H9 (cell line): Measurements from ENCODE around the gene KCNJ1. TPM values are rescaled to one million over a fixed set of nuclear protein-coding genes. Genes with fewer than 3 reads are reported as not detected.
A peak's percentile ranks its signal among the peaks of the same experiment; 100 is the strongest.

Experiments used
- DNase-seq: peaks from one replicate; pipeline ENCODE4 v3.0.0-alpha.2; 2017
- H2AFZ ChIP-seq: one replicate; pipeline ENCODE4 v1.6.1; 2013; ENCODE audit warnings: mild to moderate bottlenecking, low read length, control low read depth, moderate library complexity
- H2AK5ac ChIP-seq: 2 replicates; pipeline ENCODE4 v1.6.1; 2013; ENCODE audit warnings: low read length, control low read depth, mixed read lengths; ENCODE audit not compliant: insufficient read length
- H2BK120ac ChIP-seq: one replicate; pipeline ENCODE4 v1.6.1; 2013; ENCODE audit warnings: low read depth, mild to moderate bottlenecking, low read length, control low read depth, inconsistent platforms; ENCODE audit not compliant: poor library complexity, severe bottlenecking
- H2BK12ac ChIP-seq: 2 replicates; pipeline ENCODE4 v1.6.1; 2013; ENCODE audit warnings: low read length, control low read depth, mixed read lengths, low read depth; ENCODE audit not compliant: insufficient read length
- H2BK15ac ChIP-seq: 2 replicates; pipeline ENCODE4 v1.6.1; 2013; ENCODE audit warnings: low read depth, low read length, control low read depth
- H2BK20ac ChIP-seq: one replicate; pipeline ENCODE4 v1.6.1; 2013; ENCODE audit warnings: low read depth, mild to moderate bottlenecking, low read length, control low read depth, inconsistent platforms; ENCODE audit not compliant: poor library complexity, severe bottlenecking
- H2BK5ac ChIP-seq: 2 replicates; pipeline ENCODE4 v1.6.1; 2013; ENCODE audit warnings: low read length, control low read depth, mixed read lengths; ENCODE audit not compliant: insufficient read length
- H3K14ac ChIP-seq: 2 replicates; pipeline ENCODE4 v1.6.1; 2013; ENCODE audit warnings: low read length, control low read depth; ENCODE audit not compliant: insufficient read depth
- H3K18ac ChIP-seq: 2 replicates; pipeline ENCODE4 v1.6.1; 2013; ENCODE audit warnings: low read depth, mild to moderate bottlenecking, mixed read lengths, low read length, control low read depth; ENCODE audit not compliant: insufficient read length
- H3K23ac ChIP-seq: 2 replicates; pipeline ENCODE4 v1.6.1; 2013; ENCODE audit warnings: low read length, control low read depth, mixed read lengths, low read depth; ENCODE audit not compliant: insufficient read length
- H3K23me2 ChIP-seq: 2 replicates; pipeline ENCODE4 v1.6.1; 2013; ENCODE audit warnings: low read depth, mild to moderate bottlenecking, mixed read lengths, low read length, control low read depth; ENCODE audit not compliant: insufficient read length, poor library complexity, severe bottlenecking
- H3K27ac ChIP-seq: 2 replicates; pipeline ENCODE4 v1.5.1; 2013; ENCODE audit warnings: low read length, control low read depth, mixed read lengths, low read depth; ENCODE audit not compliant: insufficient read length
- H3K27me3 ChIP-seq: 2 replicates; pipeline ENCODE4 v1.6.1; 2013; ENCODE audit warnings: low read length, control low read depth, inconsistent platforms; ENCODE audit not compliant: insufficient read depth
- H3K4ac ChIP-seq: 2 replicates; pipeline ENCODE4 v1.6.1; 2013; ENCODE audit warnings: low read depth, mild to moderate bottlenecking, control low read depth, inconsistent platforms, low read length, moderate library complexity
- H3K4me1 ChIP-seq: 2 replicates; pipeline ENCODE4 v1.6.1; 2013; ENCODE audit warnings: low read length, control low read depth, inconsistent platforms; ENCODE audit not compliant: insufficient read depth
- H3K4me2 ChIP-seq: 2 replicates; pipeline ENCODE4 v1.6.1; 2013; ENCODE audit warnings: low read length, control low read depth, mixed read lengths; ENCODE audit not compliant: insufficient read length, insufficient read depth
- H3K56ac ChIP-seq: 2 replicates; pipeline ENCODE4 v1.6.1; 2013; ENCODE audit warnings: low read depth, mild to moderate bottlenecking, mixed read lengths, low read length, control low read depth; ENCODE audit not compliant: insufficient read length
- H3K79me1 ChIP-seq: 2 replicates; pipeline ENCODE4 v1.6.1; 2013; ENCODE audit warnings: low read depth, mild to moderate bottlenecking, moderate library complexity, low read length, control low read depth, inconsistent platforms; ENCODE audit not compliant: insufficient read depth, poor library complexity, severe bottlenecking
- H3K79me2 ChIP-seq: 2 replicates; pipeline ENCODE4 v1.6.1; 2013; ENCODE audit warnings: low read length, control low read depth, inconsistent platforms; ENCODE audit not compliant: insufficient read depth
- H3K9ac ChIP-seq: 2 replicates; pipeline ENCODE4 v1.6.1; 2013; ENCODE audit warnings: low read length, control low read depth, mixed read lengths; ENCODE audit not compliant: insufficient read length; ENCODE audit errors: extremely low read depth
- H3K9me3 ChIP-seq: one replicate; pipeline ENCODE4 v1.6.1; 2013; ENCODE audit warnings: low read depth, low read length, inconsistent platforms; ENCODE audit not compliant: control insufficient read depth
- H3T11ph ChIP-seq: one replicate; pipeline ENCODE4 v1.6.1; 2013; ENCODE audit warnings: mild to moderate bottlenecking, low read length, control low read depth, inconsistent platforms
- H4K20me1 ChIP-seq: one replicate; pipeline ENCODE4 v1.6.1; 2013; ENCODE audit not compliant: control insufficient read depth, insufficient read length, insufficient read depth
- H4K5ac ChIP-seq: 2 replicates; pipeline ENCODE4 v1.6.1; 2013; ENCODE audit warnings: low read depth, mild to moderate bottlenecking, mixed read lengths, low read length, control low read depth; ENCODE audit not compliant: insufficient read length
- H4K8ac ChIP-seq: replicated peaks from 2 replicates; pipeline ENCODE4 v1.6.1; 2013; ENCODE audit warnings: low read length, control low read depth, mixed read lengths, low read depth; ENCODE audit not compliant: insufficient read length
- H4K91ac ChIP-seq: 2 replicates; pipeline ENCODE4 v1.6.1; 2013; ENCODE audit warnings: low read depth, mild to moderate bottlenecking, moderate library complexity, mixed read lengths, low read length, control low read depth; ENCODE audit not compliant: insufficient read length
- H3K27ac Mint-ChIP-seq, 3 experiments: 2 replicates in 2 of 3; 3 replicates in 1 of 3; pipeline ENCODE4 v1.8.0; 2020 to 2021; ENCODE audit warnings: mixed read lengths in 3 of 3, mild to moderate bottlenecking in 1 of 3, moderate library complexity in 1 of 3
- H3K27me3 Mint-ChIP-seq: 2 replicates; pipeline ENCODE4 v1.8.0; 2021; ENCODE audit warnings: low read depth, mild to moderate bottlenecking, moderate library complexity, mixed read lengths
- H3K36me3 Mint-ChIP-seq, 3 experiments: 2 replicates in 2 of 3; 3 replicates in 1 of 3; pipeline ENCODE4 v1.8.0; 2020 to 2021; ENCODE audit warnings: low read depth in 3 of 3, mixed read lengths in 3 of 3; ENCODE audit not compliant: insufficient read depth in 1 of 3
- H3K4me1 Mint-ChIP-seq, 2 experiments: 2 replicates each; pipeline ENCODE4 v1.8.0; 2020; ENCODE audit warnings: mixed read lengths in 2 of 2
- H3K4me3 Mint-ChIP-seq, 2 experiments: 2 replicates in 1 of 2; 3 replicates in 1 of 2; pipeline ENCODE4 v1.8.0; 2020 to 2021; ENCODE audit warnings: mild to moderate bottlenecking in 2 of 2, mixed read lengths in 2 of 2, moderate library complexity in 1 of 2
- H3K9me3 Mint-ChIP-seq, 2 experiments: 2 replicates in 1 of 2; 3 replicates in 1 of 2; pipeline ENCODE4 v1.8.0; 2020; ENCODE audit warnings: mild to moderate bottlenecking in 2 of 2, mixed read lengths in 2 of 2, moderate library complexity in 1 of 2
- WGBS: extraction: QIAGEN DNeasy Blood & Tissue Kit; methylation state at CpG from one replicate; pipeline ENCODE4 v1.1.7; 2013; ENCODE audit warnings: missing lambda C conversion rate, low lambda C conversion rate, mixed read lengths; ENCODE audit not compliant: insufficient read length; ENCODE audit errors: extremely low coverage; 5-methylcytosine and 5-hydroxymethylcytosine counted together
- total RNA-seq: library from RNA; stranded (reverse); gene quantifications from 2 replicates; pipeline ENCODE4 v1.2.1, GENCODE V29; 2021
- TF ChIP-seq, protein P1 (sequence below): fragments of 200-600 bp; sonication (generic); conservative IDR thresholded peaks from 3 replicates; pipeline ENCODE4 v1.8.0; 2021; ENCODE audit warnings: antibody characterized with exemption, mild to moderate bottlenecking

KCNJ1 gene
- total RNA-seq, 1 experiment from 2014 or later = not detected

DNA sequence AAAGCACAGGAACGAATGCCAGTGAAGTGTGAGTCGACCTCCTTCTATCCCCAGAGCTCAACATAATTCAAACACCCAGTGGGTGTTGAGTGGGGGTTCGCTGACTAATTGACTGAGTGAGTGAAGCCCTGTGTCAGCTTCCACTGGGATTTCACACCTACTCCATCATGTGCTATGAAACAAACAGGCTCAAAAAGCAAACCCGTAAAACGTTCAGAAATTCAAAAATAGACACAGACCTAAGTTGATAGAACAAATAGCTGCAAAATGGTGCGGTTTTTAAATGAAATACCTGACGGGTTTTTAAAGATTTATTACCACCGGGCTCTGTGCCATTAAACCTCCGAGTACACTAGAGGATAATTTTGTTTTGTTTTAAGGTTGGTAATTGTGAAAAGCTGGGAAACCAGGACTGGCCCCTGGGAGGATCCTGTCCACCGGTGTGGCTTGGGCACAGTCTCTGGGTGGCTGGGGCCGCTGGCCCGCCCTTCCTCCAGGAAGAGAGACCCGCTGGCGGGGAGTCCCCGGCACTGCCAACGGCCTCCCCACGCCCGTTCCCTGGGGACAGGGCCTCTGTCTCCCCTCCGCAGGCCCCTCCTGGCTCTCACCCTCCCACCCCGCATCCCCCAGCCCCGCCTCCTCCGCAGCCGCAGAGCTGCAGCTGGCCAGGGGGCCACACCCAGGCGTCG, 37.7 kb upstream of the KCNJ1 start:
- no peak overlapping the region for H2AFZ ChIP-seq
- H3K4me3 Mint-ChIP-seq = peak overlapping the region; percentile 71 to 82
- no peak overlapping the region for H2BK20ac ChIP-seq
- H3K14ac ChIP-seq = no peak overlapping the region
- H3K4ac ChIP-seq = no peak overlapping the region
- no peak overlapping the region for H3K27ac ChIP-seq
- H4K8ac ChIP-seq = no peak overlapping the region
- H3K23ac ChIP-seq = no peak overlapping the region
- H3K18ac ChIP-seq = no peak overlapping the region
- peaks cover 12% of the 10 kb centered on the region for H3K23me2 ChIP-seq
- H3K9ac ChIP-seq = no peak overlapping the region
- H3K56ac ChIP-seq = no peak overlapping the region
- no peak overlapping the region for H2AK5ac ChIP-seq
- H3K4me1 ChIP-seq = peaks cover 2% of the 10 kb centered on the region; the same call in 1 of the 2 replicates
- H3K27me3 Mint-ChIP-seq = peaks cover 97% of the 10 kb centered on the region
- H2BK5ac ChIP-seq = no peak overlapping the region
- H3K79me2 ChIP-seq = no peaks in the 10 kb centered on the region
- H2BK120ac ChIP-seq = no peak overlapping the region
- H3K36me3 Mint-ChIP-seq = no peaks in the 10 kb centered on the region
- no peak overlapping the region for H2BK12ac ChIP-seq
- H3K27me3 ChIP-seq = peaks cover 60% of the 10 kb centered on the region
- peaks cover 34 to 45% of the 10 kb centered on the region in 2 experiments for H3K4me1 Mint-ChIP-seq
- peaks cover 4% of the 10 kb centered on the region for H4K20me1 ChIP-seq
- no peak overlapping the region for H3T11ph ChIP-seq
- H2BK15ac ChIP-seq = no peak overlapping the region
- H3K9me3 ChIP-seq = no peaks in the 10 kb centered on the region
- no peak overlapping the region for H4K91ac ChIP-seq
- H3K79me1 ChIP-seq = no peaks in the 10 kb centered on the region
- TF ChIP-seq, protein P1, sequence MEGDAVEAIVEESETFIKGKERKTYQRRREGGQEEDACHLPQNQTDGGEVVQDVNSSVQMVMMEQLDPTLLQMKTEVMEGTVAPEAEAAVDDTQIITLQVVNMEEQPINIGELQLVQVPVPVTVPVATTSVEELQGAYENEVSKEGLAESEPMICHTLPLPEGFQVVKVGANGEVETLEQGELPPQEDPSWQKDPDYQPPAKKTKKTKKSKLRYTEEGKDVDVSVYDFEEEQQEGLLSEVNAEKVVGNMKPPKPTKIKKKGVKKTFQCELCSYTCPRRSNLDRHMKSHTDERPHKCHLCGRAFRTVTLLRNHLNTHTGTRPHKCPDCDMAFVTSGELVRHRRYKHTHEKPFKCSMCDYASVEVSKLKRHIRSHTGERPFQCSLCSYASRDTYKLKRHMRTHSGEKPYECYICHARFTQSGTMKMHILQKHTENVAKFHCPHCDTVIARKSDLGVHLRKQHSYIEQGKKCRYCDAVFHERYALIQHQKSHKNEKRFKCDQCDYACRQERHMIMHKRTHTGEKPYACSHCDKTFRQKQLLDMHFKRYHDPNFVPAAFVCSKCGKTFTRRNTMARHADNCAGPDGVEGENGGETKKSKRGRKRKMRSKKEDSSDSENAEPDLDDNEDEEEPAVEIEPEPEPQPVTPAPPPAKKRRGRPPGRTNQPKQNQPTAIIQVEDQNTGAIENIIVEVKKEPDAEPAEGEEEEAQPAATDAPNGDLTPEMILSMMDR = no peak
- no peak overlapping the region for H4K5ac ChIP-seq
- no CpG with 5 or more reads among the region's 25 CpGs for WGBS
- H3K4me2 ChIP-seq = peak overlapping the region; percentile 70
- peaks cover 0 to 3% of the 10 kb centered on the region in 2 experiments; a peak in 3 of 5 replicates for H3K9me3 Mint-ChIP-seq
- H3K27ac Mint-ChIP-seq = no peak overlapping the region
- peak; percentile 57 for DNase-seq
